ENCODE measurements around the gene TMEM143. TPM values are rescaled to one million over a fixed set of nuclear protein-coding genes. Genes with fewer than 3 reads are reported as not detected.

The TMEM143 gene
- total RNA-seq, 1 donor from 2014 or later, result 10.2 TPM

- DNase-seq (no peak), ATAC-seq (ENCODE audit: low read depth) (no peak)
- H3K4me1 Mint-ChIP-seq, result peaks cover 8% of the 10 kb centered on the region
- TF ChIP-seq, protein P1, sequence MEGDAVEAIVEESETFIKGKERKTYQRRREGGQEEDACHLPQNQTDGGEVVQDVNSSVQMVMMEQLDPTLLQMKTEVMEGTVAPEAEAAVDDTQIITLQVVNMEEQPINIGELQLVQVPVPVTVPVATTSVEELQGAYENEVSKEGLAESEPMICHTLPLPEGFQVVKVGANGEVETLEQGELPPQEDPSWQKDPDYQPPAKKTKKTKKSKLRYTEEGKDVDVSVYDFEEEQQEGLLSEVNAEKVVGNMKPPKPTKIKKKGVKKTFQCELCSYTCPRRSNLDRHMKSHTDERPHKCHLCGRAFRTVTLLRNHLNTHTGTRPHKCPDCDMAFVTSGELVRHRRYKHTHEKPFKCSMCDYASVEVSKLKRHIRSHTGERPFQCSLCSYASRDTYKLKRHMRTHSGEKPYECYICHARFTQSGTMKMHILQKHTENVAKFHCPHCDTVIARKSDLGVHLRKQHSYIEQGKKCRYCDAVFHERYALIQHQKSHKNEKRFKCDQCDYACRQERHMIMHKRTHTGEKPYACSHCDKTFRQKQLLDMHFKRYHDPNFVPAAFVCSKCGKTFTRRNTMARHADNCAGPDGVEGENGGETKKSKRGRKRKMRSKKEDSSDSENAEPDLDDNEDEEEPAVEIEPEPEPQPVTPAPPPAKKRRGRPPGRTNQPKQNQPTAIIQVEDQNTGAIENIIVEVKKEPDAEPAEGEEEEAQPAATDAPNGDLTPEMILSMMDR (IDR thresholded peaks at IDR 0.05), result no peak
- no peaks in the 10 kb centered on the region for H3K27me3 Mint-ChIP-seq
- no peak overlapping the region for H3K4me3 Mint-ChIP-seq
- peaks cover 11% of the 10 kb centered on the region for H3K9me3 Mint-ChIP-seq
- H3K36me3 Mint-ChIP-seq (ENCODE audit: low read depth), result peaks cover 11% of the 10 kb centered on the region
- ChIA-PET CTCF (interaction anchor here (0.6 to 2.8 kb wide), 4 partner anchors 13 to 328 kb away, joined by 3 to 10 read pairs (median 4); no protein-coding TSS in a partner anchor), POLR2A (interaction anchor here (0.6 kb wide), 1 partner anchor 113 kb away, joined by 4 read pairs; no protein-coding TSS in a partner anchor)
- H3K27ac Mint-ChIP-seq, result no peak overlapping the region
- intact Hi-C loops (cut with micrococcal nuclease), result no loop called here
Measured at GRCh38 chr19:48290401-48290770, 73.4 kb downstream of the TMEM143 start.

GRCh38 chr19:48287748-48288147 is 76.0 kb downstream of the TMEM143 start:
- intact Hi-C loops (cut with micrococcal nuclease), result no loop called here
- TF ChIP-seq, protein P1 (IDR thresholded peaks at IDR 0.05), result no peak
- no peak overlapping the region for H3K27ac Mint-ChIP-seq
- no peak overlapping the region for H3K4me3 Mint-ChIP-seq
- ChIA-PET POLR2A (no interaction called here), CTCF (interaction anchor here (1.2 kb wide), 1 partner anchor 32 kb away, joined by 3 read pairs; the partner anchor contains the start of gene CARD8)
- ATAC-seq (ENCODE audit: low read depth), result no peak
- no peaks in the 10 kb centered on the region for H3K27me3 Mint-ChIP-seq
- peaks cover 8% of the 10 kb centered on the region for H3K4me1 Mint-ChIP-seq
- H3K9me3 Mint-ChIP-seq, result peaks cover 13% of the 10 kb centered on the region
- peaks cover 18% of the 10 kb centered on the region for H3K36me3 Mint-ChIP-seq (ENCODE audit: low read depth)
- DNase-seq, result no peak

DNA sequence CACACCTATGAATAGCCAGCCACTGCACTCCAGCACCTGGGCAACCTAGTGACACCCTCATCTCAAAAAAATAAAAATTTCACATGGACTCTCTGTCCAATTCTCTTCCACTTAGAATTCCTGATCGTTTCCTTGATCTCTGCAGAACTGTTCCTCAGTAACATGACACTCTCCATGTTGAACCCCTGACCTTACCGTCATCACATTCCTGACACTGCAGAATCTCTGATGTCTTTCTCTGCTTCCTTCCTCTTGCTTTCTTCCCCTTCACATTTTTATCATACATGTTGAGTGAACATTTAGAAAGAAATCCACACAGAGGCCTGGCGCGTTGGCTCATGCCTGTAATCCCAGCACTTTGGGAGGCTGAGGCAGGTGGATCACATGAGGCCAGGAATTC is 78.8 kb downstream of the TMEM143 start:
- H3K27me3 Mint-ChIP-seq, result no peaks in the 10 kb centered on the region
- intact Hi-C loops (cut with micrococcal nuclease), result no loop called here

GRCh38 chr19:48283908-48284307 is 79.8 kb downstream of the TMEM143 start:
- TF ChIP-seq, protein P1 (IDR thresholded peaks at IDR 0.05), result no peak
- H3K4me3 Mint-ChIP-seq, result no peak overlapping the region
- intact Hi-C loops (cut with micrococcal nuclease), result no loop called here
- H3K27me3 Mint-ChIP-seq, result no peaks in the 10 kb centered on the region
- peaks cover 18% of the 10 kb centered on the region for H3K36me3 Mint-ChIP-seq (ENCODE audit: low read depth)
- ChIA-PET CTCF (no interaction called here), POLR2A (no interaction called here)
- H3K4me1 Mint-ChIP-seq, result no peaks in the 10 kb centered on the region
- DNase-seq, result no peak
- H3K27ac Mint-ChIP-seq, result no peak overlapping the region
- peaks cover 13% of the 10 kb centered on the region for H3K9me3 Mint-ChIP-seq
- no peak for ATAC-seq (ENCODE audit: low read depth)

More for the DNA sequence above, 78.8 kb downstream of the TMEM143 start:
- DNase-seq (no peak), ATAC-seq (ENCODE audit: low read depth) (no peak)
- H3K27ac Mint-ChIP-seq, result no peak overlapping the region
- peaks cover 18% of the 10 kb centered on the region for H3K36me3 Mint-ChIP-seq (ENCODE audit: low read depth)
- H3K4me3 Mint-ChIP-seq, result no peak overlapping the region
- H3K4me1 Mint-ChIP-seq, result no peaks in the 10 kb centered on the region
- ChIA-PET CTCF (no interaction called here), POLR2A (no interaction called here)
- H3K9me3 Mint-ChIP-seq, result peaks cover 13% of the 10 kb centered on the region
- TF ChIP-seq, protein P1 (IDR thresholded peaks at IDR 0.05), result no peak

Other genes starting within 250 kb of the TMEM143 start
- gene LIG1, start 193.6 kb downstream of the TMEM143 start, total RNA-seq, result 41.8 and 42.9 TPM in 2 replicates
- gene ZSWIM9, start 193.3 kb downstream of the TMEM143 start, total RNA-seq, result 5.7 and 8.6 TPM in 2 replicates
- 103 and 109 TPM in 2 replicates for gene CARD8, start 108.0 kb downstream of the TMEM143 start, total RNA-seq
- gene ZNF114, start 93.9 kb downstream of the TMEM143 start, total RNA-seq, result 1.5 and 1.6 TPM in 2 replicates
- gene EMP3, start 38.4 kb downstream of the TMEM143 start, total RNA-seq, result 309 and 320 TPM in 2 replicates
- not detected in 2 replicates for gene SYNGR4, start 427 bp upstream of the TMEM143 start, total RNA-seq
- 50.8 and 51.9 TPM in 2 replicates for gene KDELR1, start 27.6 kb upstream of the TMEM143 start, total RNA-seq
- 0.93 and 1.2 TPM in 2 replicates for gene GRIN2D, start 29.7 kb upstream of the TMEM143 start, total RNA-seq
- 63.4 and 71.4 TPM in 2 replicates for gene GRWD1, start 82.0 kb upstream of the TMEM143 start, total RNA-seq
- gene KCNJ14, start 91.6 kb upstream of the TMEM143 start, total RNA-seq, result 1.7 and 2.2 TPM in 2 replicates
- 35.6 and 40.5 TPM in 2 replicates for gene CYTH2, start 105.4 kb upstream of the TMEM143 start, total RNA-seq
- gene LMTK3, start 147.9 kb upstream of the TMEM143 start, total RNA-seq, result 0.60 and 0.66 TPM in 2 replicates
- not detected in 2 replicates for gene SULT2B1, start 188.2 kb upstream of the TMEM143 start, total RNA-seq
- gene SPACA4, start 242.8 kb upstream of the TMEM143 start, total RNA-seq, result not detected in 2 replicates

All from activated B cell treated with CpG ODN at 0.5 μM for 24 hours (primary cell).